Measurements from ENCODE around the gene MISP. TPM values are rescaled to one million over a fixed set of nuclear protein-coding genes. Genes with fewer than 3 reads are reported as not detected.

MISP gene
- total RNA-seq, 1 experiment from 2014 or later: not detected

DNA sequence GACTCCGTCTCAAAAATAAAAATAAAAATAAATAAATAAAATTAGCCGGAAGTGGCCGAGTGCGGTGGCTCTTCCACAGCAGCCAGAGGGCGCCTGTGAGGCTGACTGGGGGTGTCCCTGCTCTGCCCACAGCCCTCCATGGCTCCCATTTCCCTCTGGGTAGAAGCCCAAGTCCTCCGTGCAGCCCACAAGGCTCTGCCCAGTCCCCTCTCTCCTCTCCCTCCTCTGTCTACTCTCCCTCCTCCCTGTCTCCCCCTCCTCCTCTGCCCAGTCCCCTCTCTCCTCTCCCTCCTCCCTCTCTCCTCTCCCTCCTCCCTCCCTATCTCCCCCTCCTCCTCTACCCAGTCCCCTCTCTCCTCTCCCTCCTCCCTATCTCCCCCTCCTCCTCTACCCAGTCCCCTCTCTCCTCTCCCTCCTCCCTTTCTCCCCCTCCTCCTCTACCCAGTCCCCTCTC lies 20.4 kb downstream of the MISP start:
- H3K4me1 ChIP-seq (ENCODE audit: low read length): no peaks in the 10 kb centered on the region
- no peaks in the 10 kb centered on the region for H4K20me1 ChIP-seq (ENCODE audit: insufficient read depth, low read depth, low read length)
- DNase-seq: peak; percentile 75
- H3K9ac ChIP-seq (ENCODE audit: low read length): no peak overlapping the region
- no peak overlapping the region for H3K27ac ChIP-seq (ENCODE audit: low read length)
- H3K9me3 ChIP-seq (ENCODE audit: low read length): no peaks in the 10 kb centered on the region
- H3K36me3 ChIP-seq (ENCODE audit: insufficient read depth, low read length): no peaks in the 10 kb centered on the region
- no peaks in the 10 kb centered on the region for H3K79me2 ChIP-seq (ENCODE audit: low read length)
- H3K27me3 ChIP-seq (ENCODE audit: low read length): no peaks in the 10 kb centered on the region
- H3K4me3 ChIP-seq (ENCODE audit: low read length): no peak overlapping the region
- no peak overlapping the region for H3K4me2 ChIP-seq (ENCODE audit: low read depth, low read length, poor library complexity, severe bottlenecking)
- no peak overlapping the region for H2AFZ ChIP-seq (ENCODE audit: low read length)
- H3K9me2 ChIP-seq (replicated peaks; ENCODE audit: insufficient read depth, low read length): no peaks in the 10 kb centered on the region

DNA sequence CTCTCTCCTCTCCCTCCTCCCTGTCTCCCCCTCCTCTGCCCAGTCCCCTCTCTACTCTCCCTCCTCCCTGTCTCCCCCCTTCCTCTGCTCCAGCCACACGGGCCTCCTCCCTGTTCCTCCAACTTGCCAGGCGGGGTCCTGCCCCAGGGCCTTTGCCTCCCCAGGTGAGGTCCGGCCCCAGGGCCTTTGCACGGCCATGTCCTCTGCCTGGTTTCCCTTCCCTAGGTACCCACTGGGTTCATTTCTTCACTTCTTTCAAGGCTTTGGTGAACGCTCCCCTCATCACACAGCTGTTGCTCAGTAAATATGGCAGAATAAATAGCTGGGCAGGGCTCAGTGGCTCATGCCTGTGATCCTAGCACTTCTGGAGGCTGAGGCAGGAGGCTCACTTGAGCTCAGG lies 21.2 kb downstream of the MISP start:
- Histone ChIP-seq H4K20me1 (ENCODE audit: insufficient read depth, low read depth, low read length) (no peaks in the 10 kb centered on the region), H3K4me1 (ENCODE audit: low read length) (no peaks in the 10 kb centered on the region), H3K9ac (ENCODE audit: low read length) (no peak overlapping the region), H3K79me2 (ENCODE audit: low read length) (no peaks in the 10 kb centered on the region), H3K4me3 (ENCODE audit: low read length) (no peak overlapping the region), H3K36me3 (ENCODE audit: insufficient read depth, low read length) (no peaks in the 10 kb centered on the region), H3K9me3 (ENCODE audit: low read length) (no peaks in the 10 kb centered on the region), H3K4me2 (ENCODE audit: low read depth, low read length, poor library complexity, severe bottlenecking) (no peak overlapping the region), H3K27me3 (ENCODE audit: low read length) (no peaks in the 10 kb centered on the region), H3K27ac (ENCODE audit: low read length) (no peak overlapping the region), H3K9me2 (replicated peaks; ENCODE audit: insufficient read depth, low read length) (no peaks in the 10 kb centered on the region), H2AFZ (ENCODE audit: low read length) (no peak overlapping the region)
- no peak for DNase-seq

GRCh38 chr19:772730-773436 lies 22.0 kb downstream of the MISP start:
- H3K79me2 ChIP-seq (ENCODE audit: low read length): no peaks in the 10 kb centered on the region
- H3K4me3 ChIP-seq (ENCODE audit: low read length): no peak overlapping the region
- no peak overlapping the region for H3K9ac ChIP-seq (ENCODE audit: low read length)
- H2AFZ ChIP-seq (ENCODE audit: low read length): no peak overlapping the region
- DNase-seq: no peak
- no peaks in the 10 kb centered on the region for H3K9me2 ChIP-seq (replicated peaks; ENCODE audit: insufficient read depth, low read length)
- H3K27me3 ChIP-seq (ENCODE audit: low read length): no peaks in the 10 kb centered on the region
- H3K4me1 ChIP-seq (ENCODE audit: low read length): no peaks in the 10 kb centered on the region
- no peaks in the 10 kb centered on the region for H3K9me3 ChIP-seq (ENCODE audit: low read length)
- no peak overlapping the region for H3K27ac ChIP-seq (ENCODE audit: low read length)
- H3K36me3 ChIP-seq (ENCODE audit: insufficient read depth, low read length): no peaks in the 10 kb centered on the region
- no peak overlapping the region for H3K4me2 ChIP-seq (ENCODE audit: low read depth, low read length, poor library complexity, severe bottlenecking)
- H4K20me1 ChIP-seq (ENCODE audit: insufficient read depth, low read depth, low read length): no peaks in the 10 kb centered on the region

DNA sequence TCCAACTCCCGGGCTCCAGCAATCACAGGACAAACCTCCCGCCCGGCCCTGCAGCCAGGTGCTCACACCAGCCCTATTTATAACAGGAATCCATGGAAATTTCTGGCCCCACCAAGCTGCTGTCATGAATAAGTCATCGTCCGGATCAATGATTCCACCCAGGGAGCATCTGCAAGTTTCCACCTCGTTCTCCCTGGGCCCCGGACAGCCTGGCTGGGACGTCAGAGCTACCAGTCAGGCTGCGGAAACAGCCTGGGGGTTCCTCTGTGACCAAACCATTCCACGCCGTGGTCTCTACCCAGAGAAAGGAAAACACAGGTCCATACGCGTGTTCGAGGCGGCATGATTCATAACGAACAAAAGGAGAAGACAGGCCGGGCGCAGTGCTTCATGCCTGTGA lies 25.6 kb downstream of the MISP start:
- Histone ChIP-seq H3K9ac (ENCODE audit: low read length) (no peak overlapping the region), H3K4me2 (ENCODE audit: low read depth, low read length, poor library complexity, severe bottlenecking) (no peak overlapping the region), H2AFZ (ENCODE audit: low read length) (no peak overlapping the region), H3K4me3 (ENCODE audit: low read length) (no peak overlapping the region), H3K4me1 (ENCODE audit: low read length) (no peaks in the 10 kb centered on the region), H3K9me3 (ENCODE audit: low read length) (no peaks in the 10 kb centered on the region), H4K20me1 (ENCODE audit: insufficient read depth, low read depth, low read length) (no peaks in the 10 kb centered on the region), H3K79me2 (ENCODE audit: low read length) (no peaks in the 10 kb centered on the region), H3K27ac (ENCODE audit: low read length) (no peak overlapping the region), H3K27me3 (ENCODE audit: low read length) (no peaks in the 10 kb centered on the region), H3K36me3 (ENCODE audit: insufficient read depth, low read length) (no peaks in the 10 kb centered on the region), H3K9me2 (replicated peaks; ENCODE audit: insufficient read depth, low read length) (no peaks in the 10 kb centered on the region)
- no peak for DNase-seq

GRCh38 chr19:778910-779653 lies 28.2 kb downstream of the MISP start:
- no peak overlapping the region for H3K4me3 ChIP-seq (ENCODE audit: low read length)
- no peaks in the 10 kb centered on the region for H3K36me3 ChIP-seq (ENCODE audit: insufficient read depth, low read length)
- no peak overlapping the region for H3K27ac ChIP-seq (ENCODE audit: low read length)
- H3K79me2 ChIP-seq (ENCODE audit: low read length): no peaks in the 10 kb centered on the region
- H3K9me3 ChIP-seq (ENCODE audit: low read length): no peaks in the 10 kb centered on the region
- H3K4me2 ChIP-seq (ENCODE audit: low read depth, low read length, poor library complexity, severe bottlenecking): no peak overlapping the region
- H3K4me1 ChIP-seq (ENCODE audit: low read length): no peaks in the 10 kb centered on the region
- no peak for DNase-seq
- no peak overlapping the region for H3K9ac ChIP-seq (ENCODE audit: low read length)
- no peaks in the 10 kb centered on the region for H3K27me3 ChIP-seq (ENCODE audit: low read length)
- no peaks in the 10 kb centered on the region for H4K20me1 ChIP-seq (ENCODE audit: insufficient read depth, low read depth, low read length)
- H2AFZ ChIP-seq (ENCODE audit: low read length): no peak overlapping the region
- H3K9me2 ChIP-seq (replicated peaks; ENCODE audit: insufficient read depth, low read length): no peaks in the 10 kb centered on the region

- no peaks in the 10 kb centered on the region for H3K9me2 ChIP-seq (replicated peaks; ENCODE audit: insufficient read depth, low read length)
- H4K20me1 ChIP-seq (ENCODE audit: insufficient read depth, low read depth, low read length): no peaks in the 10 kb centered on the region
- DNase-seq: no peak
- H3K36me3 ChIP-seq (ENCODE audit: insufficient read depth, low read length): no peaks in the 10 kb centered on the region
- H3K4me3 ChIP-seq (ENCODE audit: low read length): no peak overlapping the region
- no peak overlapping the region for H3K27ac ChIP-seq (ENCODE audit: low read length)
- no peak overlapping the region for H2AFZ ChIP-seq (ENCODE audit: low read length)
- no peaks in the 10 kb centered on the region for H3K4me1 ChIP-seq (ENCODE audit: low read length)
- no peaks in the 10 kb centered on the region for H3K79me2 ChIP-seq (ENCODE audit: low read length)
- H3K27me3 ChIP-seq (ENCODE audit: low read length): no peaks in the 10 kb centered on the region
- no peak overlapping the region for H3K9ac ChIP-seq (ENCODE audit: low read length)
- H3K9me3 ChIP-seq (ENCODE audit: low read length): no peaks in the 10 kb centered on the region
- H3K4me2 ChIP-seq (ENCODE audit: low read depth, low read length, poor library complexity, severe bottlenecking): no peak overlapping the region
Observed at GRCh38 chr19:780935-781334, 30.0 kb downstream of the MISP start.

GRCh38 chr19:781800-782184 lies 30.9 kb downstream of the MISP start:
- Histone ChIP-seq H4K20me1 (ENCODE audit: insufficient read depth, low read depth, low read length) (no peaks in the 10 kb centered on the region), H3K36me3 (ENCODE audit: insufficient read depth, low read length) (no peaks in the 10 kb centered on the region), H3K27me3 (ENCODE audit: low read length) (no peaks in the 10 kb centered on the region), H3K27ac (ENCODE audit: low read length) (no peak overlapping the region), H3K4me2 (ENCODE audit: low read depth, low read length, poor library complexity, severe bottlenecking) (no peak overlapping the region), H3K9ac (ENCODE audit: low read length) (no peak overlapping the region), H2AFZ (ENCODE audit: low read length) (no peak overlapping the region), H3K79me2 (ENCODE audit: low read length) (no peaks in the 10 kb centered on the region), H3K9me3 (ENCODE audit: low read length) (no peaks in the 10 kb centered on the region), H3K4me3 (ENCODE audit: low read length) (no peak overlapping the region), H3K9me2 (replicated peaks; ENCODE audit: insufficient read depth, low read length) (no peaks in the 10 kb centered on the region), H3K4me1 (ENCODE audit: low read length) (no peaks in the 10 kb centered on the region)
- no peak for DNase-seq

GRCh38 chr19:782185-782877 lies 31.4 kb downstream of the MISP start:
- Histone ChIP-seq H4K20me1 (ENCODE audit: insufficient read depth, low read depth, low read length) (no peaks in the 10 kb centered on the region), H3K9ac (ENCODE audit: low read length) (no peak overlapping the region), H3K27me3 (ENCODE audit: low read length) (no peaks in the 10 kb centered on the region), H3K9me2 (replicated peaks; ENCODE audit: insufficient read depth, low read length) (no peaks in the 10 kb centered on the region), H3K36me3 (ENCODE audit: insufficient read depth, low read length) (no peaks in the 10 kb centered on the region), H2AFZ (ENCODE audit: low read length) (no peak overlapping the region), H3K4me3 (ENCODE audit: low read length) (no peak overlapping the region), H3K9me3 (ENCODE audit: low read length) (no peaks in the 10 kb centered on the region), H3K79me2 (ENCODE audit: low read length) (no peaks in the 10 kb centered on the region), H3K4me2 (ENCODE audit: low read depth, low read length, poor library complexity, severe bottlenecking) (no peak overlapping the region), H3K4me1 (ENCODE audit: low read length) (no peaks in the 10 kb centered on the region), H3K27ac (ENCODE audit: low read length) (no peak overlapping the region)
- DNase-seq: no peak
